SK-N-SH (cell line): ENCODE results near the gene CCDC61. TPM values are rescaled to one million over a fixed set of nuclear protein-coding genes. Genes with fewer than 3 reads are reported as not detected.

Source experiments
- CTCF ChIA-PET: fragments of 300-600, 350-600 bp; formaldehyde crosslinking; extraction: SDS; loops from one replicate; lab custom pipeline; 2021; lab: Yijun Ruan, JAX
- POLR2A ChIA-PET: fragments of 350-600 bp; sonication (Branson Sonifier 250); formaldehyde crosslinking; extraction: SDS; loops from one replicate; lab custom pipeline; 2020; ENCODE audit warnings: antibody characterized with exemption, inconsistent platforms; lab: Yijun Ruan, JAX
- DNase-seq: peaks from one replicate; pipeline ENCODE4 v3.0.0; 2012
- H2AFZ ChIP-seq: fragments of 200-600 bp; sonication (generic); 2 replicates; pipeline ENCODE4 v1.8.1; 2016; ENCODE audit warnings: antibody characterized with exemption, mild to moderate bottlenecking, low read depth
- H3F3A ChIP-seq: fragments of 200-600 bp; sonication (generic); replicated peaks from 2 replicates; pipeline ENCODE3; 2016; ENCODE audit warnings: antibody characterized with exemption, mild to moderate bottlenecking; ENCODE audit not compliant: insufficient read depth
- H3K27ac ChIP-seq, 2 experiments: fragments of 200-500 bp in 1 of 2; fragments of 200-600 bp in 1 of 2; sonication (Bioruptor generic) in 1 of 2; sonication (generic), shearing (Covaris generic) in 1 of 2; 2 replicates each; pipeline versions ENCODE4 v1.5.1 to v1.6.1; 2014 to 2016; ENCODE audit warnings: low read depth in 2 of 2, inconsistent platforms in 1 of 2, low read length in 1 of 2, mild to moderate bottlenecking in 1 of 2, mixed read lengths in 1 of 2
- H3K27me3 ChIP-seq: fragments of 200-600 bp; sonication (generic), shearing (Covaris generic); 2 replicates; pipeline ENCODE4 v1.6.1; 2016; ENCODE audit warnings: mixed run types; ENCODE audit not compliant: insufficient read depth
- H3K36me3 ChIP-seq, 2 experiments: fragments of 200-500 bp in 1 of 2; fragments of 200-600 bp in 1 of 2; sonication (Bioruptor generic) in 1 of 2; sonication (generic) in 1 of 2; replicated peaks in 1 of 2; 2 replicates each; pipeline versions ENCODE3 to v1.5.1; 2014 to 2016; ENCODE audit warnings: low read length in 1 of 2, mild to moderate bottlenecking in 1 of 2; ENCODE audit not compliant: insufficient read depth in 2 of 2, control insufficient read depth in 1 of 2
- H3K4me1 ChIP-seq, 2 experiments: fragments of 200-500 bp in 1 of 2; fragments of 200-600 bp in 1 of 2; sonication (Bioruptor generic) in 1 of 2; sonication (generic), shearing (Covaris generic) in 1 of 2; 2 replicates each; pipeline versions ENCODE4 v1.5.1 to v1.6.1; 2014 to 2016; ENCODE audit warnings: low read depth in 1 of 2, low read length in 1 of 2, mixed run types in 1 of 2; ENCODE audit not compliant: insufficient read depth in 2 of 2, control insufficient read depth in 1 of 2
- H3K4me2 ChIP-seq: fragments of 200-600 bp; sonication (generic), shearing (Covaris generic); 2 replicates; pipeline ENCODE4 v1.6.1; 2017; ENCODE audit warnings: mixed run types
- H3K4me3 ChIP-seq, 2 experiments: fragments of 200-500 bp in 1 of 2; fragments of 200-600 bp in 1 of 2; sonication (Bioruptor generic) in 1 of 2; sonication (generic), shearing (Covaris generic) in 1 of 2; 2 replicates each; pipeline versions ENCODE4 v1.5.1 to v1.8.1; 2014 to 2016; ENCODE audit warnings: low read depth in 2 of 2, inconsistent platforms in 1 of 2, low read length in 1 of 2, mild to moderate bottlenecking in 1 of 2, mixed read lengths in 1 of 2, moderate library complexity in 1 of 2
- H3K79me2 ChIP-seq: fragments of 200-600 bp; sonication (generic); 2 replicates; pipeline ENCODE4 v1.8.1; 2017; ENCODE audit warnings: mild to moderate bottlenecking; ENCODE audit not compliant: insufficient read depth
- H3K9ac ChIP-seq: fragments of 200-600 bp; sonication (generic); 2 replicates; pipeline ENCODE4 v1.6.1; 2017; ENCODE audit warnings: mixed run types
- H3K9me2 ChIP-seq: fragments of 200-600 bp; sonication (generic); 2 replicates; pipeline ENCODE4 v1.6.1; 2017; ENCODE audit warnings: mixed run types
- H3K9me3 ChIP-seq: fragments of 200-600 bp; sonication (generic); 2 replicates; pipeline ENCODE4 v1.6.1; 2017; ENCODE audit warnings: mixed run types, mild to moderate bottlenecking, moderate library complexity
- H4K20me1 ChIP-seq: fragments of 200-600 bp; sonication (generic); 2 replicates; pipeline ENCODE4 v1.6.1; 2017; ENCODE audit warnings: mild to moderate bottlenecking, mixed run types; ENCODE audit not compliant: insufficient read depth
- ELF1 ChIP-seq: IDR thresholded peaks from 2 replicates; pipeline ENCODE4 v1.4.0; 2012
- GATA2 ChIP-seq: sonication (generic); formaldehyde crosslinking; IDR thresholded peaks from 2 replicates; pipeline ENCODE4 v1.5.0; 2020; ENCODE audit warnings: mild to moderate bottlenecking, missing genetic modification reagents
- WGBS: methylation state at CpG from one replicate; pipeline ENCODE4 v1.1.6; 2017; ENCODE audit warnings: low lambda C conversion rate; 5-methylcytosine and 5-hydroxymethylcytosine counted together
- polyA plus RNA-seq, 3 experiments: library from polyadenylated mRNA; depleted of rRNA; stranded (reverse); fragments of >200 nt; gene quantifications; 2 replicates each; pipeline ENCODE4 v1.2.3, GENCODE V29; 2012
- TF ChIP-seq, protein P1 (sequence below): IDR thresholded peaks from 2 replicates; pipeline ENCODE4 v1.6.1; 2012; ENCODE audit warnings: mild to moderate bottlenecking, low read depth, low read length, moderate library complexity
- TF ChIP-seq, protein P2 (sequence below): fragments of 200-600 bp; sonication (generic); IDR thresholded peaks from 2 replicates; pipeline ENCODE4 v1.6.1; 2017; ENCODE audit warnings: antibody characterized with exemption, mild to moderate bottlenecking, moderate library complexity

CCDC61 gene
- polyA plus RNA-seq, 1 of the 3 experiments (the other 2 are of a cell fraction) = 6.8 TPM

GRCh38 chr19:46017095-46017429, 21.8 kb downstream of the CCDC61 start:
- TF ChIP-seq, protein P1, sequence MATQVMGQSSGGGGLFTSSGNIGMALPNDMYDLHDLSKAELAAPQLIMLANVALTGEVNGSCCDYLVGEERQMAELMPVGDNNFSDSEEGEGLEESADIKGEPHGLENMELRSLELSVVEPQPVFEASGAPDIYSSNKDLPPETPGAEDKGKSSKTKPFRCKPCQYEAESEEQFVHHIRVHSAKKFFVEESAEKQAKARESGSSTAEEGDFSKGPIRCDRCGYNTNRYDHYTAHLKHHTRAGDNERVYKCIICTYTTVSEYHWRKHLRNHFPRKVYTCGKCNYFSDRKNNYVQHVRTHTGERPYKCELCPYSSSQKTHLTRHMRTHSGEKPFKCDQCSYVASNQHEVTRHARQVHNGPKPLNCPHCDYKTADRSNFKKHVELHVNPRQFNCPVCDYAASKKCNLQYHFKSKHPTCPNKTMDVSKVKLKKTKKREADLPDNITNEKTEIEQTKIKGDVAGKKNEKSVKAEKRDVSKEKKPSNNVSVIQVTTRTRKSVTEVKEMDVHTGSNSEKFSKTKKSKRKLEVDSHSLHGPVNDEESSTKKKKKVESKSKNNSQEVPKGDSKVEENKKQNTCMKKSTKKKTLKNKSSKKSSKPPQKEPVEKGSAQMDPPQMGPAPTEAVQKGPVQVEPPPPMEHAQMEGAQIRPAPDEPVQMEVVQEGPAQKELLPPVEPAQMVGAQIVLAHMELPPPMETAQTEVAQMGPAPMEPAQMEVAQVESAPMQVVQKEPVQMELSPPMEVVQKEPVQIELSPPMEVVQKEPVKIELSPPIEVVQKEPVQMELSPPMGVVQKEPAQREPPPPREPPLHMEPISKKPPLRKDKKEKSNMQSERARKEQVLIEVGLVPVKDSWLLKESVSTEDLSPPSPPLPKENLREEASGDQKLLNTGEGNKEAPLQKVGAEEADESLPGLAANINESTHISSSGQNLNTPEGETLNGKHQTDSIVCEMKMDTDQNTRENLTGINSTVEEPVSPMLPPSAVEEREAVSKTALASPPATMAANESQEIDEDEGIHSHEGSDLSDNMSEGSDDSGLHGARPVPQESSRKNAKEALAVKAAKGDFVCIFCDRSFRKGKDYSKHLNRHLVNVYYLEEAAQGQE = no peak
- TF ChIP-seq, protein P2, sequence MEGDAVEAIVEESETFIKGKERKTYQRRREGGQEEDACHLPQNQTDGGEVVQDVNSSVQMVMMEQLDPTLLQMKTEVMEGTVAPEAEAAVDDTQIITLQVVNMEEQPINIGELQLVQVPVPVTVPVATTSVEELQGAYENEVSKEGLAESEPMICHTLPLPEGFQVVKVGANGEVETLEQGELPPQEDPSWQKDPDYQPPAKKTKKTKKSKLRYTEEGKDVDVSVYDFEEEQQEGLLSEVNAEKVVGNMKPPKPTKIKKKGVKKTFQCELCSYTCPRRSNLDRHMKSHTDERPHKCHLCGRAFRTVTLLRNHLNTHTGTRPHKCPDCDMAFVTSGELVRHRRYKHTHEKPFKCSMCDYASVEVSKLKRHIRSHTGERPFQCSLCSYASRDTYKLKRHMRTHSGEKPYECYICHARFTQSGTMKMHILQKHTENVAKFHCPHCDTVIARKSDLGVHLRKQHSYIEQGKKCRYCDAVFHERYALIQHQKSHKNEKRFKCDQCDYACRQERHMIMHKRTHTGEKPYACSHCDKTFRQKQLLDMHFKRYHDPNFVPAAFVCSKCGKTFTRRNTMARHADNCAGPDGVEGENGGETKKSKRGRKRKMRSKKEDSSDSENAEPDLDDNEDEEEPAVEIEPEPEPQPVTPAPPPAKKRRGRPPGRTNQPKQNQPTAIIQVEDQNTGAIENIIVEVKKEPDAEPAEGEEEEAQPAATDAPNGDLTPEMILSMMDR = 0 out of 2 replicates have a peak, but pooled peaks have one; percentile 10
- no peak for TF ChIP-seq GATA2 (CRISPR knock-in tag)
- H3K9me2 ChIP-seq = no peaks in the 10 kb centered on the region
- no peak overlapping the region for H3K27ac ChIP-seq
- H2AFZ ChIP-seq = no peak overlapping the region
- ChIA-PET CTCF (interaction anchor here (0.5 to 5.1 kb wide), 34 partner anchors 7 to 247 kb away, joined by 3 to 82 read pairs (median 4); partner anchors contain the start of genes CCDC61, IGFL1 and IGFL4), POLR2A (no interaction called here)
- H3K36me3 ChIP-seq = no peaks in the 10 kb centered on the region
- H3K9ac ChIP-seq = no peak overlapping the region
- H3K4me3 ChIP-seq = peak overlapping the region in 1 of 2 experiments; percentile 68; a peak in 1 of 4 replicates
- peaks cover 20% of the 10 kb centered on the region for H3F3A ChIP-seq
- H4K20me1 ChIP-seq = peaks cover 34% of the 10 kb centered on the region
- H3K4me2 ChIP-seq = no peak overlapping the region
- H3K9me3 ChIP-seq = no peaks in the 10 kb centered on the region
- peaks cover 0 to 22% of the 10 kb centered on the region in 2 experiments; a peak in 2 of 4 replicates for H3K4me1 ChIP-seq
- no peaks in the 10 kb centered on the region for H3K27me3 ChIP-seq
- no peaks in the 10 kb centered on the region for H3K79me2 ChIP-seq
- no peak for DNase-seq
- 60% methylated on average over 4 of the region's 7 CpGs for WGBS

- CTCF ChIA-PET = interaction anchor here (1.0 to 5.1 kb wide), 19 partner anchors 8 to 247 kb away, joined by 3 to 82 read pairs (median 6); partner anchors contain the start of genes CCDC61 and IGFL4
- Histone ChIP-seq H3K4me1 (peaks cover 0 to 22% of the 10 kb centered on the region in 2 experiments; a peak in 2 of 4 replicates), H3K4me3 (no peak overlapping the region), H3K27ac (no peak overlapping the region), H3K9ac (no peak overlapping the region), H3F3A (peaks cover 20% of the 10 kb centered on the region), H3K36me3 (no peaks in the 10 kb centered on the region), H3K27me3 (no peaks in the 10 kb centered on the region), H3K9me2 (no peaks in the 10 kb centered on the region), H3K79me2 (no peaks in the 10 kb centered on the region), H3K9me3 (no peaks in the 10 kb centered on the region), H2AFZ (no peak overlapping the region), H3K4me2 (no peak overlapping the region), H4K20me1 (peaks cover 34% of the 10 kb centered on the region)
- POLR2A ChIA-PET = no interaction called here
- no peak for DNase-seq
- TF ChIP-seq, protein P2 = 0 out of 2 replicates have a peak, but pooled peaks have one; percentile 10
- TF ChIP-seq ELF1 = no peak
- WGBS = 87% methylated on average over 7 of the region's 15 CpGs
These were observed 22.8 kb downstream of the CCDC61 start for GRCh38 chr19:46017874-46018675.
